Liver (tissue), 9 donors: ENCODE results near the gene C22orf23. TPM values are rescaled to one million over a fixed set of nuclear protein-coding genes. Genes with fewer than 3 reads are reported as not detected.

Experiments
- DNase-seq: peaks from one replicate; pipeline ENCODE4 v3.0.0-alpha.2; 2017; ENCODE audit warnings: low spot score
- H3K27ac ChIP-seq, 2 donors: one replicate each; pipeline ENCODE4 v1.7.0; 2013; ENCODE audit warnings: inconsistent platforms in 2 of 2, low read length in 2 of 2, control low read depth in 1 of 2, low read depth in 1 of 2, mild to moderate bottlenecking in 1 of 2
- H3K27me3 ChIP-seq, 4 donors: one replicate each; pipeline versions ENCODE4 v1.6.1 to v1.7.0; 2013; ENCODE audit warnings: low read length in 3 of 4, inconsistent platforms in 1 of 4, mild to moderate bottlenecking in 1 of 4, moderate library complexity in 1 of 4; ENCODE audit not compliant: control insufficient read depth in 4 of 4, insufficient read depth in 4 of 4
- H3K36me3 ChIP-seq, 4 donors: one replicate each; pipeline versions ENCODE4 v1.6.1 to v1.7.0; 2013; ENCODE audit warnings: low read length in 3 of 4, mild to moderate bottlenecking in 3 of 4, low read depth in 1 of 4, moderate library complexity in 1 of 4; ENCODE audit not compliant: control insufficient read depth in 4 of 4, insufficient read depth in 3 of 4
- H3K4me1 ChIP-seq, 4 donors: one replicate each; pipeline versions ENCODE4 v1.6.1 to v1.7.0; 2013; ENCODE audit warnings: low read length in 3 of 4, mild to moderate bottlenecking in 3 of 4, moderate library complexity in 1 of 4; ENCODE audit not compliant: control insufficient read depth in 4 of 4, insufficient read depth in 4 of 4
- H3K4me3 ChIP-seq, 3 donors: one replicate each; pipeline versions ENCODE4 v1.6.1 to v1.7.0; 2013; ENCODE audit warnings: low read length in 3 of 3, control low read depth in 1 of 3, low read depth in 1 of 3, mild to moderate bottlenecking in 1 of 3
- H3K9ac ChIP-seq, 2 donors: one replicate each; pipeline ENCODE4 v1.7.0; 2013; ENCODE audit warnings: low read length in 2 of 2, mild to moderate bottlenecking in 2 of 2, moderate library complexity in 2 of 2, control low read depth in 1 of 2, low read depth in 1 of 2
- H3K9me3 ChIP-seq, 4 donors: one replicate each; pipeline versions ENCODE4 v1.6.1 to v1.7.0; 2013; ENCODE audit warnings: low read length in 3 of 4; ENCODE audit not compliant: control insufficient read depth in 4 of 4
- EGR1 ChIP-seq, 2 donors: IDR thresholded peaks; 2 replicates each; pipeline ENCODE4 v1.6.1; 2016 to 2018; ENCODE audit warnings: antibody characterized with exemption in 2 of 2, low read depth in 2 of 2
- FOXA1 ChIP-seq: IDR thresholded peaks from 2 replicates; pipeline ENCODE4 v1.6.1; 2016; ENCODE audit warnings: antibody characterized with exemption
- FOXA2 ChIP-seq: IDR thresholded peaks from 2 replicates; pipeline ENCODE4 v1.6.1; 2016; ENCODE audit warnings: antibody characterized with exemption
- GABPA ChIP-seq, 2 donors: IDR thresholded peaks in 1 of 2; conservative IDR thresholded peaks in 1 of 2; 2 replicates each; pipeline ENCODE4 v1.6.1; 2016; ENCODE audit warnings: antibody characterized with exemption in 2 of 2, mild to moderate bottlenecking in 1 of 2, moderate library complexity in 1 of 2
- HNF4A ChIP-seq, 2 donors: conservative IDR thresholded peaks; 2 replicates each; pipeline ENCODE4 v1.6.1; 2016; ENCODE audit warnings: antibody characterized with exemption in 2 of 2, mild to moderate bottlenecking in 2 of 2
- HNF4G ChIP-seq: IDR thresholded peaks from 2 replicates; pipeline ENCODE4 v1.6.1; 2016; ENCODE audit warnings: antibody characterized with exemption
- JUND ChIP-seq, 2 donors: IDR thresholded peaks; 2 replicates each; pipeline ENCODE4 v1.6.1; 2016; ENCODE audit warnings: antibody characterized with exemption in 2 of 2
- NR2F2 ChIP-seq: IDR thresholded peaks from 2 replicates; pipeline ENCODE4 v1.6.1; 2016; ENCODE audit warnings: antibody characterized with exemption
- RAD21 ChIP-seq, 2 donors: IDR thresholded peaks; 2 replicates each; pipeline ENCODE4 v1.6.1; 2016; ENCODE audit warnings: antibody characterized with exemption in 2 of 2, mild to moderate bottlenecking in 2 of 2
- RXRA ChIP-seq, 2 donors: IDR thresholded peaks; 2 replicates each; pipeline ENCODE4 v1.6.1; 2017 to 2018; ENCODE audit warnings: antibody characterized with exemption in 2 of 2, mild to moderate bottlenecking in 1 of 2
- SP1 ChIP-seq: IDR thresholded peaks from 2 replicates; pipeline ENCODE4 v1.6.1; 2018; ENCODE audit warnings: antibody characterized with exemption, mild to moderate bottlenecking
- TAF1 ChIP-seq: conservative IDR thresholded peaks from 2 replicates; pipeline ENCODE4 v1.6.1; 2016; ENCODE audit warnings: antibody characterized with exemption, mild to moderate bottlenecking
- YY1 ChIP-seq: IDR thresholded peaks from 2 replicates; pipeline ENCODE4 v1.6.1; 2016; ENCODE audit warnings: antibody characterized with exemption, mild to moderate bottlenecking
- WGBS: extraction: QIAGEN DNeasy Blood & Tissue Kit; methylation state at CpG from one replicate; pipeline ENCODE4 v1.1.7; 2013; 5-methylcytosine and 5-hydroxymethylcytosine counted together
- polyA plus RNA-seq, 2 donors: library from polyadenylated mRNA; stranded (reverse) in 1 of 2; unstranded in 1 of 2; fragments of 200-250 nt in 1 of 2; fragments of >200 nt in 1 of 2; fragmentation: Nextera tagmentation in 1 of 2; extraction: Ambion mirVana in 1 of 2; gene quantifications; one replicate each; pipeline versions ENCODE4 v1.2.1 to v1.2.3, GENCODE V29; 2013 to 2015
- total RNA-seq, 2 donors: library from RNA; depleted of rRNA; stranded (reverse); fragments of >200 nt; gene quantifications; one replicate each; pipeline ENCODE4 v1.2.3, GENCODE V29; 2014
- TF ChIP-seq, protein P1 (sequence below): IDR thresholded peaks from 2 replicates; pipeline ENCODE4 v1.6.1; 2016; ENCODE audit warnings: antibody characterized with exemption
- TF ChIP-seq, protein P2 (sequence below): fragments of 150-350 bp; IDR thresholded peaks from 2 replicates; pipeline ENCODE4 v1.5.1; 2017; ENCODE audit warnings: improper control_type of control experiment, low read depth, low read length; ENCODE audit not compliant: missing input control
- TF ChIP-seq, protein P3 (sequence below): IDR thresholded peaks from 2 replicates; pipeline ENCODE4 v1.6.1; 2016; ENCODE audit warnings: antibody characterized with exemption
- TF ChIP-seq, protein P4 (sequence below): IDR thresholded peaks from 2 replicates; pipeline ENCODE4 v1.6.1; 2016; ENCODE audit warnings: antibody characterized with exemption
- TF ChIP-seq, protein P5 (sequence below): IDR thresholded peaks from 2 replicates; pipeline ENCODE4 v1.6.1; 2016; ENCODE audit warnings: antibody characterized with exemption, mild to moderate bottlenecking
- donor health status: healthy.
- donor health status: healthy.
- donor health status: healthy.
- donor health status: healthy.
- donor health status: healthy.

C22orf23 gene
- total and polyA plus RNA-seq, 4 donors = 0.02 TPM; not detected in 3

DNA sequence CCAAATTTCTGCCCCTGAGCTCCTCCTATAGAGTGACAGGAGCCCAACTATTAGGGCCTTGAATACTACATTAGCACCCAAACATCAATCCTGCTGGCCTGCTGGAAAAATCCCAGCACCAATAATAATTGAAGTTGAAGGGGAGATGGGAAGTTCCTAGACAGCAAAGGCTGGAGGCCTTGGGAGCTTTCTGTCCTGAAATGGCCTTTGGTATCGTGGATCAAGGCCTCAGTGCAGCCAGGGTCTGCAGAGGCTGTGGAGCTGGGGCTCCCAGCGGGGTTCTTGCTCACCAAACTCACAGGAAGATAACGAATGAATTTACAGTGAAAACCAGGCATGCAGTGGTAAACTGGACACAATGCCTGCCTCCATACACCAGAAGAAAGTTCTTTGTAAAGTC lies 56.5 kb downstream of the C22orf23 start:
- Histone ChIP-seq H3K9ac (no peak overlapping the region), H3K9me3 (no peaks in the 10 kb centered on the region), H3K36me3 (no peaks in the 10 kb centered on the region), H3K4me3 (no peak overlapping the region), H3K4me1 (peaks cover 2 to 17% (median 10%) of the 10 kb centered on the region in 4 donors), H3K27ac (peak overlapping the region; percentile 75 to 78), H3K27me3 (no peaks in the 10 kb centered on the region)
- DNase-seq = no peak
- TF ChIP-seq EGR1 (IDR thresholded peaks at IDR 0.05; ENCODE audit: low read depth in 2 of 2) (no peak), GABPA (IDR thresholded peaks at IDR 0.05 in 1 of 2, conservative IDR thresholded peaks at IDR 0.05 in 1 of 2) (no peak), RXRA (IDR thresholded peaks at IDR 0.05) (no peak)
- TF ChIP-seq, protein P1, sequence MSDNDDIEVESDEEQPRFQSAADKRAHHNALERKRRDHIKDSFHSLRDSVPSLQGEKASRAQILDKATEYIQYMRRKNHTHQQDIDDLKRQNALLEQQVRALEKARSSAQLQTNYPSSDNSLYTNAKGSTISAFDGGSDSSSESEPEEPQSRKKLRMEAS = no peak
- WGBS = 83% methylated on average over 3 of the region's 3 CpGs

DNA sequence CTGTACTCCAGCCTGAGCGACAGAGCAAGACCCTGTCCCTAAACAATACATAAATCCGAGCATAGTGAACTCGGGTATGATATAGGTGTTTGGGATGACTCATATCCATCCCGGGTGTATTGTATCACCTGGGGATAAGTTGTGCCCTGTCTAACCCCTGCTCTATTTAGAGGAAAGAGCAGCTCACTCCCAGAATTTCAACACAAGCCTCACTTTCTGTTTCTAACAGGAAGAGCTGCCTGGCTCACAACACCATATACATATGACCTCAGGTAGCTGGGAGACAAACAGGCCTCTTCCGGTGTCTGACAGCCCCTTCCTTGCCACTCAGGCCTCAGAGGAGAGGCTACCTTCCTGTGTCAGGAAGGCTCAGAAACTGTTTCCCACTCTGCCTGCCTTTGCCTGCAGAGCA lies 57.2 kb downstream of the C22orf23 start:
- TF ChIP-seq JUND (IDR thresholded peaks at IDR 0.05) (peak; percentile 16 to 52), SP1 (peak; percentile 84), GABPA (IDR thresholded peaks at IDR 0.05 in 1 of 2, conservative IDR thresholded peaks at IDR 0.05 in 1 of 2) (no peak), TAF1 (no peak), FOXA1 (no peak), YY1 (no peak), RAD21 (IDR thresholded peaks at IDR 0.05) (no peak), HNF4A (conservative IDR thresholded peaks at IDR 0.05) (peak in 1 of 2 donors; percentile 4), HNF4G (no peak), NR2F2 (peak; percentile 41), FOXA2 (no peak), RXRA (IDR thresholded peaks at IDR 0.05) (peak; percentile 49 to 63), EGR1 (IDR thresholded peaks at IDR 0.05; ENCODE audit: low read depth in 2 of 2) (no peak)
- TF ChIP-seq, protein P2, sequence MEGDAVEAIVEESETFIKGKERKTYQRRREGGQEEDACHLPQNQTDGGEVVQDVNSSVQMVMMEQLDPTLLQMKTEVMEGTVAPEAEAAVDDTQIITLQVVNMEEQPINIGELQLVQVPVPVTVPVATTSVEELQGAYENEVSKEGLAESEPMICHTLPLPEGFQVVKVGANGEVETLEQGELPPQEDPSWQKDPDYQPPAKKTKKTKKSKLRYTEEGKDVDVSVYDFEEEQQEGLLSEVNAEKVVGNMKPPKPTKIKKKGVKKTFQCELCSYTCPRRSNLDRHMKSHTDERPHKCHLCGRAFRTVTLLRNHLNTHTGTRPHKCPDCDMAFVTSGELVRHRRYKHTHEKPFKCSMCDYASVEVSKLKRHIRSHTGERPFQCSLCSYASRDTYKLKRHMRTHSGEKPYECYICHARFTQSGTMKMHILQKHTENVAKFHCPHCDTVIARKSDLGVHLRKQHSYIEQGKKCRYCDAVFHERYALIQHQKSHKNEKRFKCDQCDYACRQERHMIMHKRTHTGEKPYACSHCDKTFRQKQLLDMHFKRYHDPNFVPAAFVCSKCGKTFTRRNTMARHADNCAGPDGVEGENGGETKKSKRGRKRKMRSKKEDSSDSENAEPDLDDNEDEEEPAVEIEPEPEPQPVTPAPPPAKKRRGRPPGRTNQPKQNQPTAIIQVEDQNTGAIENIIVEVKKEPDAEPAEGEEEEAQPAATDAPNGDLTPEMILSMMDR = no peak
- TF ChIP-seq, protein P3, sequence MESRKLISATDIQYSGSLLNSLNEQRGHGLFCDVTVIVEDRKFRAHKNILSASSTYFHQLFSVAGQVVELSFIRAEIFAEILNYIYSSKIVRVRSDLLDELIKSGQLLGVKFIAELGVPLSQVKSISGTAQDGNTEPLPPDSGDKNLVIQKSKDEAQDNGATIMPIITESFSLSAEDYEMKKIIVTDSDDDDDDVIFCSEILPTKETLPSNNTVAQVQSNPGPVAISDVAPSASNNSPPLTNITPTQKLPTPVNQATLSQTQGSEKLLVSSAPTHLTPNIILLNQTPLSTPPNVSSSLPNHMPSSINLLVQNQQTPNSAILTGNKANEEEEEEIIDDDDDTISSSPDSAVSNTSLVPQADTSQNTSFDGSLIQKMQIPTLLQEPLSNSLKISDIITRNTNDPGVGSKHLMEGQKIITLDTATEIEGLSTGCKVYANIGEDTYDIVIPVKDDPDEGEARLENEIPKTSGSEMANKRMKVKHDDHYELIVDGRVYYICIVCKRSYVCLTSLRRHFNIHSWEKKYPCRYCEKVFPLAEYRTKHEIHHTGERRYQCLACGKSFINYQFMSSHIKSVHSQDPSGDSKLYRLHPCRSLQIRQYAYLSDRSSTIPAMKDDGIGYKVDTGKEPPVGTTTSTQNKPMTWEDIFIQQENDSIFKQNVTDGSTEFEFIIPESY = no peak
- TF ChIP-seq, protein P4, sequence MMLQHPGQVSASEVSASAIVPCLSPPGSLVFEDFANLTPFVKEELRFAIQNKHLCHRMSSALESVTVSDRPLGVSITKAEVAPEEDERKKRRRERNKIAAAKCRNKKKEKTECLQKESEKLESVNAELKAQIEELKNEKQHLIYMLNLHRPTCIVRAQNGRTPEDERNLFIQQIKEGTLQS = no peak
- TF ChIP-seq, protein P1 = no peak
- TF ChIP-seq, protein P5, sequence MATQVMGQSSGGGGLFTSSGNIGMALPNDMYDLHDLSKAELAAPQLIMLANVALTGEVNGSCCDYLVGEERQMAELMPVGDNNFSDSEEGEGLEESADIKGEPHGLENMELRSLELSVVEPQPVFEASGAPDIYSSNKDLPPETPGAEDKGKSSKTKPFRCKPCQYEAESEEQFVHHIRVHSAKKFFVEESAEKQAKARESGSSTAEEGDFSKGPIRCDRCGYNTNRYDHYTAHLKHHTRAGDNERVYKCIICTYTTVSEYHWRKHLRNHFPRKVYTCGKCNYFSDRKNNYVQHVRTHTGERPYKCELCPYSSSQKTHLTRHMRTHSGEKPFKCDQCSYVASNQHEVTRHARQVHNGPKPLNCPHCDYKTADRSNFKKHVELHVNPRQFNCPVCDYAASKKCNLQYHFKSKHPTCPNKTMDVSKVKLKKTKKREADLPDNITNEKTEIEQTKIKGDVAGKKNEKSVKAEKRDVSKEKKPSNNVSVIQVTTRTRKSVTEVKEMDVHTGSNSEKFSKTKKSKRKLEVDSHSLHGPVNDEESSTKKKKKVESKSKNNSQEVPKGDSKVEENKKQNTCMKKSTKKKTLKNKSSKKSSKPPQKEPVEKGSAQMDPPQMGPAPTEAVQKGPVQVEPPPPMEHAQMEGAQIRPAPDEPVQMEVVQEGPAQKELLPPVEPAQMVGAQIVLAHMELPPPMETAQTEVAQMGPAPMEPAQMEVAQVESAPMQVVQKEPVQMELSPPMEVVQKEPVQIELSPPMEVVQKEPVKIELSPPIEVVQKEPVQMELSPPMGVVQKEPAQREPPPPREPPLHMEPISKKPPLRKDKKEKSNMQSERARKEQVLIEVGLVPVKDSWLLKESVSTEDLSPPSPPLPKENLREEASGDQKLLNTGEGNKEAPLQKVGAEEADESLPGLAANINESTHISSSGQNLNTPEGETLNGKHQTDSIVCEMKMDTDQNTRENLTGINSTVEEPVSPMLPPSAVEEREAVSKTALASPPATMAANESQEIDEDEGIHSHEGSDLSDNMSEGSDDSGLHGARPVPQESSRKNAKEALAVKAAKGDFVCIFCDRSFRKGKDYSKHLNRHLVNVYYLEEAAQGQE = no peak
- Histone ChIP-seq H3K9ac (no peak overlapping the region), H3K36me3 (peaks cover 0 to 4% (median 0%) of the 10 kb centered on the region in 4 donors), H3K27me3 (no peaks in the 10 kb centered on the region), H3K9me3 (no peaks in the 10 kb centered on the region), H3K4me1 (peaks cover 2 to 17% (median 10%) of the 10 kb centered on the region in 4 donors), H3K27ac (peak overlapping the region; percentile 75 to 78), H3K4me3 (no peak overlapping the region)
- WGBS = 51% methylated on average over 5 of the region's 5 CpGs
- DNase-seq = no peak
